Measurements from ENCODE around the gene HSPA8.

Gene HSPA8

DNA sequence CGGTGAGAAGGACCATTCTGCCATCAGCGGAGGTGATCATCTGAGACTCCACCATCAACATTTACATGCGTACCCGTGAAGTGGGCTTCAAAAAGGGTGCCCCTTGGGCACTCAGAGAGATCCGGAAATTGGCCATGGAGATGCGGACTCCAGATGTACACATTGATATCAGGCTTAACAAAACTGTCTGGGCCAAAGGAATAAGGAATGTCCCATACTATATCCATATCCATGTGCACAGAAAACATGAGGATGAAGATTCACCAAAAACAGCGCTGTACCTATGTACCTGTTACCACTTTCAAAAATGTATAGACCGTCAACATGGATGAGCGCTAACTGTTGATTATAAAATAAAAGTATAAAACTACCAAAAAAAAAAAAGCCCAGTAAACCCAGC lies 10.8 kb downstream of the HSPA8 start:
- H3K27ac Mint-ChIP-seq: no peak overlapping the region

DNA sequence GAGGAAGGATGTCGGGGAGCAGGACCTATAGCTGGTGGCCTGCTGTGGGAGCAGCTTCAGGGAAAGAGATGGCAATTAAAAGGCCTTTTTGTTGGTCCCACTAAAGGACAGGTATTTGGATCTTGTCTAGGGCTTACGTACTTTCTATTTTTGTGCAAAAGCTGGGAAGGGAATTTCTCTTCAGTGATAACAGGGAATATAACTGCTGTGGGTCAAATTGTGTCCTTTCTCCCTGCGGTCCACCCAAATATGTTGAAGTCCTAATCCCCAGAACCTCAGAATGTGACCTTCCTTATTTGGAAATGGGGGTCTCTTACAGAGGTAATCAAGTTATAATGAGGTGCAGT lies 14.0 kb downstream of the HSPA8 start:
- no peak overlapping the region for H3K4me3 Mint-ChIP-seq
- ATAC-seq (replicated peaks): no peak
- no peak overlapping the region for H3K27ac Mint-ChIP-seq
- no peaks in the 10 kb centered on the region for H3K9me3 Mint-ChIP-seq
- peaks cover 13% of the 10 kb centered on the region for H3K36me3 Mint-ChIP-seq (ENCODE audit: insufficient read depth)
- H3K27me3 Mint-ChIP-seq: no peaks in the 10 kb centered on the region
- no peaks in the 10 kb centered on the region for H3K4me1 Mint-ChIP-seq (ENCODE audit: low read depth in 2 of 2)
- DNase-seq: no peak

More for the DNA sequence above, 10.8 kb downstream of the HSPA8 start:
- Mint-ChIP-seq H3K4me1 (ENCODE audit: low read depth in 2 of 2) (peaks cover 14 to 16% of the 10 kb centered on the region in 2 donors), H3K4me3 (no peak overlapping the region), H3K9me3 (no peaks in the 10 kb centered on the region), H3K27me3 (no peaks in the 10 kb centered on the region), H3K36me3 (ENCODE audit: insufficient read depth) (peaks cover 44% of the 10 kb centered on the region)
- ATAC-seq (replicated peaks) (no peak), DNase-seq (no peak)

DNA sequence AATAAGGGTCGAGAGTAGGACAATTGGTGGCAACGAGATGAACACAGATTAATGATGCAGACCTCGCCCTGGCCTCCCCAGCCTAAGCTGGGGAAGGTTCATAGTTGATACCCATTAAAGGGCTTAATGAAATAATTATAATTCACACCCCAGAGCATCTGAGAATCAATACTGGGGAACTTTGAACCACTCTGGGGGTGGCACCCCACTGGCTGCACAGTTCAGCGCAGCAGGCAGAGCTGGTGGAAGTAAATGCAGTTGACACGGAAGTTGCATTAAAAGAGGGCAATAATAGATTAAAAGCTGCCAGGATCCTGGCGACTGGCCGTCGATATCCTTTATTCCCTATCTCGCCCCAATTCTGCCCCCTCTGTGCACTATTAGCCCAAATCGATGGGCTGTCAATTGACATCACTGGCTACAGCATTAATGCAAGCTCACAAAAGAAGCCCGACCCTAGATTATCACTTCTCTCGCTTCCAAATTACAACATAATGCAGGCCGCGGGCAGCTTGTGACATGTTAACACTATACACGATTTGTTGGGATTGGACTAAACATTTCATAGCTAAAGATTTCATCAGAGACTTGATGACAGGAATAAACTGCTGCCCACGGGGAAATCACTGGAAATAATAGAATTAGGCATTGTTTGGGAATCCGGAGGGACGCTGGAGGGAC lies 14.5 kb downstream of the HSPA8 start:
- ATAC-seq (replicated peaks): no peak
- Mint-ChIP-seq H3K4me3 (no peak overlapping the region), H3K27ac (no peak overlapping the region), H3K36me3 (ENCODE audit: insufficient read depth) (peaks cover 8% of the 10 kb centered on the region), H3K4me1 (ENCODE audit: low read depth in 2 of 2) (no peaks in the 10 kb centered on the region), H3K9me3 (no peaks in the 10 kb centered on the region), H3K27me3 (no peaks in the 10 kb centered on the region)
- no peak for DNase-seq

GRCh38 chr11:123046473-123047259 lies 15.3 kb downstream of the HSPA8 start:
- Mint-ChIP-seq H3K4me1 (ENCODE audit: low read depth in 2 of 2) (no peaks in the 10 kb centered on the region), H3K27ac (peak overlapping the region in 1 of 2 donors; percentile 69), H3K27me3 (no peaks in the 10 kb centered on the region), H3K9me3 (no peaks in the 10 kb centered on the region), H3K4me3 (no peak overlapping the region), H3K36me3 (ENCODE audit: insufficient read depth) (peaks cover 3% of the 10 kb centered on the region)
- ATAC-seq (replicated peaks) (no peak), DNase-seq (no peak)

GRCh38 chr11:123045101-123045500 lies 16.8 kb downstream of the HSPA8 start:
- H3K36me3 Mint-ChIP-seq (ENCODE audit: insufficient read depth): no peaks in the 10 kb centered on the region
- H3K27ac Mint-ChIP-seq: no peak overlapping the region
- H3K4me3 Mint-ChIP-seq: no peak overlapping the region
- ATAC-seq (replicated peaks) (no peak), DNase-seq (no peak)
- peaks cover 0 to under 1% of the 10 kb centered on the region in 2 donors for H3K27me3 Mint-ChIP-seq
- no peaks in the 10 kb centered on the region for H3K4me1 Mint-ChIP-seq (ENCODE audit: low read depth in 2 of 2)
- no peaks in the 10 kb centered on the region for H3K9me3 Mint-ChIP-seq

DNA sequence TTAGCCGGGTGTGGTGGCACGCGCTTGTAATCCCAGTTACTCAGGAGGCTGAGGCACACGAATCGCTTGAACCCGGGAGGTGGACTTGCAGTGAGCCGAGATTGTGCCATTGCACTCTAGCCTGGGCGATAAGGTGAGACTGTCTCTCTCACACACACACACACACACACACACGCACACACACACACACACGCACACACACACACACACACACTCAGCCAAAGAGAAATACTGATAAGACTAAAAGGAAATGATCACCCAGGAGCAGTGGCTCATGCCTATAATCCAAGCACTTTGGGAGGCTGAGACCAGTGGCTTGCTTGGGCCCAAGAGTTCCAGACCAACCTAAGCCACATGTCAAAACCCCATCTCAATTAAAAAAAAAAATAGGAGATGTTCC lies 20.8 kb downstream of the HSPA8 start:
- no peaks in the 10 kb centered on the region for H3K9me3 Mint-ChIP-seq
- no peaks in the 10 kb centered on the region for H3K4me1 Mint-ChIP-seq (ENCODE audit: low read depth in 2 of 2)
- H3K27me3 Mint-ChIP-seq: peaks cover 0 to 8% of the 10 kb centered on the region in 2 donors
- ATAC-seq (replicated peaks) (no peak), DNase-seq (no peak)
- no peak overlapping the region for H3K4me3 Mint-ChIP-seq
- no peak overlapping the region for H3K27ac Mint-ChIP-seq
- H3K36me3 Mint-ChIP-seq (ENCODE audit: insufficient read depth): no peaks in the 10 kb centered on the region

GRCh38 chr11:123040111-123040432 lies 21.9 kb downstream of the HSPA8 start:
- no peaks in the 10 kb centered on the region for H3K36me3 Mint-ChIP-seq (ENCODE audit: insufficient read depth)
- H3K4me1 Mint-ChIP-seq (ENCODE audit: low read depth in 2 of 2): no peaks in the 10 kb centered on the region
- DNase-seq (no peak), ATAC-seq (replicated peaks) (no peak)
- no peak overlapping the region for H3K4me3 Mint-ChIP-seq
- H3K9me3 Mint-ChIP-seq: no peaks in the 10 kb centered on the region
- H3K27me3 Mint-ChIP-seq: peaks cover 0 to 8% of the 10 kb centered on the region in 2 donors
- no peak overlapping the region for H3K27ac Mint-ChIP-seq

DNA sequence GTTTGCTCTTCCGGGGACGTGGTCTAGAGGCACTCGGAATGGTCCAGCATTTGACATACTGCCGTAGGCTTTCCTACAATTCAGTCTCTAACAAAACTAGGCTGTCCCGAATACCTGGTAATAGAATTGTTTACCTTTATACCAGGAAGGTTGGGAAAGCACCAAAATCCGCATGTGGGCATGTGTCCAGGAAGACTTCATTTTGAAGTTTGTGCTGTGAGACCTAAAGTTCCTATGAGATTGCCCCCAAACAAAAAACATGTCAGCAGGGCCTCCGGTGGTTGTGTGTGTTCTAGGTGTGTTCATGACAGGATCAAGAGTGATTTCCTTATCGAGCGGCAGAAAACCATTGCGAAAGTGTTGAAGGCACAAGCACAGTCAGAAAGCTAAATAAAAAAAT lies 26.1 kb downstream of the HSPA8 start:
- no peak overlapping the region for H3K4me3 Mint-ChIP-seq
- ATAC-seq (replicated peaks) (no peak), DNase-seq (no peak)
- no peaks in the 10 kb centered on the region for H3K9me3 Mint-ChIP-seq
- peaks cover 0 to 8% of the 10 kb centered on the region in 2 donors for H3K27me3 Mint-ChIP-seq
- H3K4me1 Mint-ChIP-seq (ENCODE audit: low read depth in 2 of 2): no peaks in the 10 kb centered on the region
- no peak overlapping the region for H3K27ac Mint-ChIP-seq
- H3K36me3 Mint-ChIP-seq (ENCODE audit: insufficient read depth): no peaks in the 10 kb centered on the region

- H3K4me3 Mint-ChIP-seq: no peak overlapping the region
- H3K9me3 Mint-ChIP-seq: no peaks in the 10 kb centered on the region
- no peak overlapping the region for H3K27ac Mint-ChIP-seq
- DNase-seq: no peak
- peaks cover 0 to 3% of the 10 kb centered on the region in 2 donors for H3K27me3 Mint-ChIP-seq
- ATAC-seq (replicated peaks): no peak
- H3K4me1 Mint-ChIP-seq (ENCODE audit: low read depth in 2 of 2): no peaks in the 10 kb centered on the region
- H3K36me3 Mint-ChIP-seq (ENCODE audit: insufficient read depth): no peaks in the 10 kb centered on the region
These were observed 27.3 kb downstream of the HSPA8 start for GRCh38 chr11:123034597-123034996.

GRCh38 chr11:123033895-123034294 lies 28.0 kb downstream of the HSPA8 start:
- no peak overlapping the region for H3K4me3 Mint-ChIP-seq
- H3K36me3 Mint-ChIP-seq (ENCODE audit: insufficient read depth): no peaks in the 10 kb centered on the region
- ATAC-seq (replicated peaks) (no peak), DNase-seq (no peak)
- no peak overlapping the region for H3K27ac Mint-ChIP-seq
- no peaks in the 10 kb centered on the region for H3K27me3 Mint-ChIP-seq
- no peaks in the 10 kb centered on the region for H3K4me1 Mint-ChIP-seq (ENCODE audit: low read depth in 2 of 2)
- no peaks in the 10 kb centered on the region for H3K9me3 Mint-ChIP-seq

DNA sequence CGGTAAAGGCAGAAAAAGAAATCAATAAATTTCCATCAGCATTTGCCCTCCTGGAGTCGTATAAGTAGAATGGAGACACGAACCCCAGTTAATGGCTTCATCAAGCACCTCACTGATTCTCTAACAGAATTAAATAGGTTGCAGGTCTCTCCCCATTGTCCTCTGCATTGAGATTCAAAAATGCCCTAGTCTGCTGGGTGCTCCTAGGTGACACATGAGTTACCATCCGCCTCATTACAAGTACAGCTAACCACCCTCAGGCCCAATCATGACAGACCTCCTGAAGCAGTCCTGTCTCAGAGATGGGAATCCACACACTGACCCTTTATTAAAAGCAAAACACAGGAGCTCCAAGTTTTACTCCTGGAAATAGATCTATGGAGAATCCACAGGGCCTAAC lies 31.4 kb downstream of the HSPA8 start:
- Mint-ChIP-seq H3K27ac (no peak overlapping the region), H3K4me3 (no peak overlapping the region), H3K9me3 (no peaks in the 10 kb centered on the region), H3K4me1 (ENCODE audit: low read depth in 2 of 2) (no peaks in the 10 kb centered on the region), H3K27me3 (no peaks in the 10 kb centered on the region), H3K36me3 (ENCODE audit: insufficient read depth) (no peaks in the 10 kb centered on the region)
- ATAC-seq (replicated peaks) (no peak), DNase-seq (no peak)

- Mint-ChIP-seq H3K27ac (no peak overlapping the region), H3K9me3 (no peaks in the 10 kb centered on the region), H3K27me3 (peaks cover 6 to 52% of the 10 kb centered on the region in 2 donors), H3K4me1 (ENCODE audit: low read depth in 2 of 2) (peaks cover 6 to 7% of the 10 kb centered on the region in 2 donors), H3K4me3 (no peak overlapping the region), H3K36me3 (ENCODE audit: insufficient read depth) (peaks cover 4% of the 10 kb centered on the region)
- DNase-seq (peak in 1 of 3 experiments; percentile 12), ATAC-seq (replicated peaks) (peak; percentile 76)
These were observed 41.0 kb downstream of the HSPA8 start for GRCh38 chr11:123020968-123021367.

DNA sequence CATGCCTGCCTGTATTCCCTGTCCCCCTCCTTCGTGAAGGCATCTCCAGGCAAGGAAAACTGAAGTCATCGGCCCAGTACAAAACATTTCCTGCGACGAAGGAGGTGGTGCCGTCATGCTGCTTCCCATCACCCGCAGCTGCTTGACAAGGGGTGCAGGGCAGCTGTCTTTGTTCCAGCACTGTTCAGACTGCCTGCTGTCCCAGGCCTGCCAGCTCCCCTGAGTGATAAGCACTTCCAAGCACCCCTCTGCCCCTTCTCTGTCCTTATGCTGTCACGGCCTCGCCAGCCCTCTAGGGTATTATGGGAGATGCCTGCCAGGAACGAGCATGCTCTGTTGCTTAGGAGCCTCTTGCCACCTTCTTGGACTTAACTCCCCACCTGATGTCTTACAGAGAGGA lies 43.2 kb downstream of the HSPA8 start:
- Mint-ChIP-seq H3K9me3 (no peaks in the 10 kb centered on the region), H3K4me1 (ENCODE audit: low read depth in 2 of 2) (peaks cover 6 to 7% of the 10 kb centered on the region in 2 donors), H3K27me3 (peaks cover 6 to 65% of the 10 kb centered on the region in 2 donors), H3K27ac (no peak overlapping the region), H3K36me3 (ENCODE audit: insufficient read depth) (peaks cover 4% of the 10 kb centered on the region), H3K4me3 (no peak overlapping the region)
- no peak for DNase-seq
- no peak for ATAC-seq (replicated peaks)

DNA sequence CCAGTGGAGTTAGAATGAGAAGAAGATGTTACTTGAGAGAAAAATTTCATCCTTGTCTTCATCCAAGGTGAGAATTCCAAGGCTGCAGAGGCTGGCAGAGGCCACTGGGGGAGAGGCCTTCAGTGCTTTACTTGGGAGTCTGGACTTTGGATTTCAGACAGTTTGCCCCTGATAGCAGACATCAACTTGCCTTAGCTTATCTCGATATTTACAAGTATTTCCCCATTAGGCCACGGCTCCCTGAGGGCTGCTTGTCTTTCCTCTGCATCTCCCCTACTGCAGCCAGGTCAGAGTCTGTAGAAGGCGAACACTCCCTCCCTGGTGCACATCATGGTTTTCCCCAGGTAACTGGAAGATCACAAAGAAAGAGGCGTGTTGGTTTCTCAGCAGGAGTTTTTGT lies 50.4 kb downstream of the HSPA8 start:
- Mint-ChIP-seq H3K27ac (no peak overlapping the region), H3K9me3 (no peaks in the 10 kb centered on the region)

More for the DNA sequence above, 50.4 kb downstream of the HSPA8 start:
- Mint-ChIP-seq H3K4me1 (ENCODE audit: low read depth in 2 of 2) (peaks cover 0 to 2% of the 10 kb centered on the region in 2 donors), H3K27me3 (peaks cover 0 to 33% of the 10 kb centered on the region in 2 donors), H3K4me3 (no peak overlapping the region), H3K36me3 (ENCODE audit: insufficient read depth) (no peaks in the 10 kb centered on the region)
- DNase-seq (no peak), ATAC-seq (replicated peaks) (no peak)

All from effector memory CD8-positive, alpha-beta T cell (primary cell).